H9 (cell line): Measurements from ENCODE around the gene ZBTB7A. TPM values are rescaled to one million over a fixed set of nuclear protein-coding genes. Genes with fewer than 3 reads are reported as not detected.
A peak's percentile ranks its signal among the peaks of the same experiment; 100 is the strongest.

Experiments used
- DNase-seq: peaks from one replicate; pipeline ENCODE4 v3.0.0-alpha.2; 2017
- H2AFZ ChIP-seq: one replicate; pipeline ENCODE4 v1.6.1; 2013; ENCODE audit warnings: mild to moderate bottlenecking, low read length, control low read depth, moderate library complexity
- H2AK5ac ChIP-seq: 2 replicates; pipeline ENCODE4 v1.6.1; 2013; ENCODE audit warnings: low read length, control low read depth, mixed read lengths; ENCODE audit not compliant: insufficient read length
- H2BK120ac ChIP-seq: one replicate; pipeline ENCODE4 v1.6.1; 2013; ENCODE audit warnings: low read depth, mild to moderate bottlenecking, low read length, control low read depth, inconsistent platforms; ENCODE audit not compliant: poor library complexity, severe bottlenecking
- H2BK12ac ChIP-seq: 2 replicates; pipeline ENCODE4 v1.6.1; 2013; ENCODE audit warnings: low read length, control low read depth, mixed read lengths, low read depth; ENCODE audit not compliant: insufficient read length
- H2BK15ac ChIP-seq: 2 replicates; pipeline ENCODE4 v1.6.1; 2013; ENCODE audit warnings: low read depth, low read length, control low read depth
- H2BK20ac ChIP-seq: one replicate; pipeline ENCODE4 v1.6.1; 2013; ENCODE audit warnings: low read depth, mild to moderate bottlenecking, low read length, control low read depth, inconsistent platforms; ENCODE audit not compliant: poor library complexity, severe bottlenecking
- H2BK5ac ChIP-seq: 2 replicates; pipeline ENCODE4 v1.6.1; 2013; ENCODE audit warnings: low read length, control low read depth, mixed read lengths; ENCODE audit not compliant: insufficient read length
- H3K14ac ChIP-seq: 2 replicates; pipeline ENCODE4 v1.6.1; 2013; ENCODE audit warnings: low read length, control low read depth; ENCODE audit not compliant: insufficient read depth
- H3K18ac ChIP-seq: 2 replicates; pipeline ENCODE4 v1.6.1; 2013; ENCODE audit warnings: low read depth, mild to moderate bottlenecking, mixed read lengths, low read length, control low read depth; ENCODE audit not compliant: insufficient read length
- H3K23ac ChIP-seq: 2 replicates; pipeline ENCODE4 v1.6.1; 2013; ENCODE audit warnings: low read length, control low read depth, mixed read lengths, low read depth; ENCODE audit not compliant: insufficient read length
- H3K23me2 ChIP-seq: 2 replicates; pipeline ENCODE4 v1.6.1; 2013; ENCODE audit warnings: low read depth, mild to moderate bottlenecking, mixed read lengths, low read length, control low read depth; ENCODE audit not compliant: insufficient read length, poor library complexity, severe bottlenecking
- H3K27ac ChIP-seq: 2 replicates; pipeline ENCODE4 v1.5.1; 2013; ENCODE audit warnings: low read length, control low read depth, mixed read lengths, low read depth; ENCODE audit not compliant: insufficient read length
- H3K27me3 ChIP-seq: 2 replicates; pipeline ENCODE4 v1.6.1; 2013; ENCODE audit warnings: low read length, control low read depth, inconsistent platforms; ENCODE audit not compliant: insufficient read depth
- H3K4ac ChIP-seq: 2 replicates; pipeline ENCODE4 v1.6.1; 2013; ENCODE audit warnings: low read depth, mild to moderate bottlenecking, control low read depth, inconsistent platforms, low read length, moderate library complexity
- H3K4me1 ChIP-seq: 2 replicates; pipeline ENCODE4 v1.6.1; 2013; ENCODE audit warnings: low read length, control low read depth, inconsistent platforms; ENCODE audit not compliant: insufficient read depth
- H3K4me2 ChIP-seq: 2 replicates; pipeline ENCODE4 v1.6.1; 2013; ENCODE audit warnings: low read length, control low read depth, mixed read lengths; ENCODE audit not compliant: insufficient read length, insufficient read depth
- H3K56ac ChIP-seq: 2 replicates; pipeline ENCODE4 v1.6.1; 2013; ENCODE audit warnings: low read depth, mild to moderate bottlenecking, mixed read lengths, low read length, control low read depth; ENCODE audit not compliant: insufficient read length
- H3K79me1 ChIP-seq: 2 replicates; pipeline ENCODE4 v1.6.1; 2013; ENCODE audit warnings: low read depth, mild to moderate bottlenecking, moderate library complexity, low read length, control low read depth, inconsistent platforms; ENCODE audit not compliant: insufficient read depth, poor library complexity, severe bottlenecking
- H3K79me2 ChIP-seq: 2 replicates; pipeline ENCODE4 v1.6.1; 2013; ENCODE audit warnings: low read length, control low read depth, inconsistent platforms; ENCODE audit not compliant: insufficient read depth
- H3K9ac ChIP-seq: 2 replicates; pipeline ENCODE4 v1.6.1; 2013; ENCODE audit warnings: low read length, control low read depth, mixed read lengths; ENCODE audit not compliant: insufficient read length; ENCODE audit errors: extremely low read depth
- H3K9me3 ChIP-seq: one replicate; pipeline ENCODE4 v1.6.1; 2013; ENCODE audit warnings: low read depth, low read length, inconsistent platforms; ENCODE audit not compliant: control insufficient read depth
- H3T11ph ChIP-seq: one replicate; pipeline ENCODE4 v1.6.1; 2013; ENCODE audit warnings: mild to moderate bottlenecking, low read length, control low read depth, inconsistent platforms
- H4K20me1 ChIP-seq: one replicate; pipeline ENCODE4 v1.6.1; 2013; ENCODE audit not compliant: control insufficient read depth, insufficient read length, insufficient read depth
- H4K5ac ChIP-seq: 2 replicates; pipeline ENCODE4 v1.6.1; 2013; ENCODE audit warnings: low read depth, mild to moderate bottlenecking, mixed read lengths, low read length, control low read depth; ENCODE audit not compliant: insufficient read length
- H4K8ac ChIP-seq: replicated peaks from 2 replicates; pipeline ENCODE4 v1.6.1; 2013; ENCODE audit warnings: low read length, control low read depth, mixed read lengths, low read depth; ENCODE audit not compliant: insufficient read length
- H4K91ac ChIP-seq: 2 replicates; pipeline ENCODE4 v1.6.1; 2013; ENCODE audit warnings: low read depth, mild to moderate bottlenecking, moderate library complexity, mixed read lengths, low read length, control low read depth; ENCODE audit not compliant: insufficient read length
- H3K27ac Mint-ChIP-seq, 3 experiments: 2 replicates in 2 of 3; 3 replicates in 1 of 3; pipeline ENCODE4 v1.8.0; 2020 to 2021; ENCODE audit warnings: mixed read lengths in 3 of 3, mild to moderate bottlenecking in 1 of 3, moderate library complexity in 1 of 3
- H3K27me3 Mint-ChIP-seq: 2 replicates; pipeline ENCODE4 v1.8.0; 2021; ENCODE audit warnings: low read depth, mild to moderate bottlenecking, moderate library complexity, mixed read lengths
- H3K36me3 Mint-ChIP-seq, 3 experiments: 2 replicates in 2 of 3; 3 replicates in 1 of 3; pipeline ENCODE4 v1.8.0; 2020 to 2021; ENCODE audit warnings: low read depth in 3 of 3, mixed read lengths in 3 of 3; ENCODE audit not compliant: insufficient read depth in 1 of 3
- H3K4me1 Mint-ChIP-seq, 2 experiments: 2 replicates each; pipeline ENCODE4 v1.8.0; 2020; ENCODE audit warnings: mixed read lengths in 2 of 2
- H3K4me3 Mint-ChIP-seq, 2 experiments: 2 replicates in 1 of 2; 3 replicates in 1 of 2; pipeline ENCODE4 v1.8.0; 2020 to 2021; ENCODE audit warnings: mild to moderate bottlenecking in 2 of 2, mixed read lengths in 2 of 2, moderate library complexity in 1 of 2
- H3K9me3 Mint-ChIP-seq, 2 experiments: 2 replicates in 1 of 2; 3 replicates in 1 of 2; pipeline ENCODE4 v1.8.0; 2020; ENCODE audit warnings: mild to moderate bottlenecking in 2 of 2, mixed read lengths in 2 of 2, moderate library complexity in 1 of 2
- WGBS: extraction: QIAGEN DNeasy Blood & Tissue Kit; methylation state at CpG from one replicate; pipeline ENCODE4 v1.1.7; 2013; ENCODE audit warnings: missing lambda C conversion rate, low lambda C conversion rate, mixed read lengths; ENCODE audit not compliant: insufficient read length; ENCODE audit errors: extremely low coverage; 5-methylcytosine and 5-hydroxymethylcytosine counted together
- total RNA-seq: library from RNA; stranded (reverse); gene quantifications from 2 replicates; pipeline ENCODE4 v1.2.1, GENCODE V29; 2021
- TF ChIP-seq, protein P1 (sequence below): fragments of 200-600 bp; sonication (generic); conservative IDR thresholded peaks from 3 replicates; pipeline ENCODE4 v1.8.0; 2021; ENCODE audit warnings: antibody characterized with exemption, mild to moderate bottlenecking

Gene ZBTB7A
- total RNA-seq, 1 experiment from 2014 or later, result 24.9 TPM

DNA sequence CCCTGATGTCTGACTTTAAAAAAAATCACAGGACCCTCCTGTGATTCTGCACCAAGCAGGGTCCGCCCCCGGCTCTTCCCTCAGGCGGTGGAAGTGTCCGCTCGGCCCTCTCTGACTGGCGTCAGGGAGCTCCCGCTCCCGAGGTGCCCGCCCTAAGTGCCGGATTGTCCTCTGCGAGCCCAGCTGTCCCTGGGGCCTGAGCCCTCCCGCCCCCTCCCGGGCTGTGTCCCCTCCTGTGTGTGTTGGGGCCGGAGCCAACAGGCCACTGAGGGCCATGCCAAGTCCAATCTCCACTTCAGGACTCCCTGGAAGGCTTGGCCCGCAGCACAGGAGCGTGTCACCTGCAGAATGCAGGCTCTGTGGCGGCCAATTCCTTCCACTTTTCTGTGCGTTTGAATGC, 31.8 kb upstream of the ZBTB7A start:
- Histone ChIP-seq H3K4me2 (no peak overlapping the region), H3K27me3 (no peaks in the 10 kb centered on the region), H3K4ac (no peak overlapping the region), H3K4me1 (no peaks in the 10 kb centered on the region), H4K8ac (no peak overlapping the region), H4K5ac (no peak overlapping the region), H3K79me2 (no peaks in the 10 kb centered on the region), H2BK20ac (no peak overlapping the region), H3K23me2 (no peaks in the 10 kb centered on the region), H3K56ac (no peak overlapping the region), H3K27ac (no peak overlapping the region), H2BK5ac (no peak overlapping the region), H2AK5ac (no peak overlapping the region), H3K18ac (no peak overlapping the region), H4K20me1 (peaks cover 3% of the 10 kb centered on the region), H3K9ac (no peak overlapping the region), H3K79me1 (no peaks in the 10 kb centered on the region), H3K23ac (no peak overlapping the region), H3T11ph (no peak overlapping the region), H2BK15ac (no peak overlapping the region), H3K9me3 (no peaks in the 10 kb centered on the region), H2BK120ac (no peak overlapping the region), H2BK12ac (no peak overlapping the region), H2AFZ (no peak overlapping the region), H3K14ac (no peak overlapping the region), H4K91ac (no peak overlapping the region)
- H3K27me3 Mint-ChIP-seq, result no peaks in the 10 kb centered on the region
- TF ChIP-seq, protein P1, sequence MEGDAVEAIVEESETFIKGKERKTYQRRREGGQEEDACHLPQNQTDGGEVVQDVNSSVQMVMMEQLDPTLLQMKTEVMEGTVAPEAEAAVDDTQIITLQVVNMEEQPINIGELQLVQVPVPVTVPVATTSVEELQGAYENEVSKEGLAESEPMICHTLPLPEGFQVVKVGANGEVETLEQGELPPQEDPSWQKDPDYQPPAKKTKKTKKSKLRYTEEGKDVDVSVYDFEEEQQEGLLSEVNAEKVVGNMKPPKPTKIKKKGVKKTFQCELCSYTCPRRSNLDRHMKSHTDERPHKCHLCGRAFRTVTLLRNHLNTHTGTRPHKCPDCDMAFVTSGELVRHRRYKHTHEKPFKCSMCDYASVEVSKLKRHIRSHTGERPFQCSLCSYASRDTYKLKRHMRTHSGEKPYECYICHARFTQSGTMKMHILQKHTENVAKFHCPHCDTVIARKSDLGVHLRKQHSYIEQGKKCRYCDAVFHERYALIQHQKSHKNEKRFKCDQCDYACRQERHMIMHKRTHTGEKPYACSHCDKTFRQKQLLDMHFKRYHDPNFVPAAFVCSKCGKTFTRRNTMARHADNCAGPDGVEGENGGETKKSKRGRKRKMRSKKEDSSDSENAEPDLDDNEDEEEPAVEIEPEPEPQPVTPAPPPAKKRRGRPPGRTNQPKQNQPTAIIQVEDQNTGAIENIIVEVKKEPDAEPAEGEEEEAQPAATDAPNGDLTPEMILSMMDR, result no peak
- H3K4me3 Mint-ChIP-seq, result no peak overlapping the region
- peak overlapping the region in 1 of 3 experiments; percentile 72; a peak in 1 of 7 replicates for H3K27ac Mint-ChIP-seq
- no peak for DNase-seq
- H3K4me1 Mint-ChIP-seq, result no peaks in the 10 kb centered on the region
- WGBS, result no CpG with 5 or more reads among the region's 18 CpGs
- H3K9me3 Mint-ChIP-seq, result no peaks in the 10 kb centered on the region
- H3K36me3 Mint-ChIP-seq, result peaks cover 26 to 63% (median 46%) of the 10 kb centered on the region in 3 experiments
